K562 (cell line): Measurements from ENCODE around the gene GABBR1. TPM values are rescaled to one million over a fixed set of nuclear protein-coding genes. Genes with fewer than 3 reads are reported as not detected.

Experiments
- ARID3B ChIP-seq: fragments of 250-450 bp; sonication (Bioruptor Pico); IDR thresholded peaks from 2 replicates; pipeline ENCODE4 v1.4.0; 2020; ENCODE audit warnings: borderline replicate concordance
- CBX1 ChIP-seq: sonication (generic); IDR thresholded peaks from 2 replicates; pipeline ENCODE4 v1.6.1; 2016; ENCODE audit warnings: antibody characterized with exemption, low read depth, mild to moderate bottlenecking
- EP300 ChIP-seq: IDR thresholded peaks from 2 replicates; pipeline ENCODE4 v1.6.1; 2012; ENCODE audit warnings: low read length, improper control_type of control experiment
- ESRRB ChIP-seq: fragments of 250-450 bp; sonication (Bioruptor Pico); IDR thresholded peaks from 2 replicates; pipeline ENCODE4 v1.5.0; 2020; ENCODE audit warnings: mild to moderate bottlenecking, moderate library complexity, borderline replicate concordance
- IRF2 ChIP-seq: sonication (generic); formaldehyde crosslinking; IDR thresholded peaks from 2 replicates; pipeline ENCODE4 v1.8.1; 2022; ENCODE audit warnings: mild to moderate bottlenecking, missing genetic modification reagents
- MIER1 ChIP-seq: fragments of 450-650 bp; IDR thresholded peaks from 2 replicates; pipeline ENCODE4 v1.6.1; 2016; ENCODE audit warnings: antibody characterized with exemption, mild to moderate bottlenecking, low read depth
- NFYB ChIP-seq: IDR thresholded peaks from 2 replicates; pipeline ENCODE4 v1.6.1; 2011; ENCODE audit warnings: mild to moderate bottlenecking, moderate library complexity; ENCODE audit not compliant: insufficient read length; ENCODE audit errors: extremely low read depth
- NKRF ChIP-seq: fragments of 450-650 bp; IDR thresholded peaks from 2 replicates; pipeline ENCODE4 v1.6.1; 2016; ENCODE audit warnings: borderline replicate concordance
- PHB ChIP-seq: fragments of 250-450 bp; sonication (Bioruptor Pico); IDR thresholded peaks from 2 replicates; pipeline ENCODE4 v1.5.0; 2021
- PYGO2 ChIP-seq: fragments of 450-650 bp; IDR thresholded peaks from 2 replicates; pipeline ENCODE4 v1.6.1; 2016; ENCODE audit warnings: mild to moderate bottlenecking, missing genetic modification characterization, moderate library complexity, missing compliant biosample characterization
- SIN3B ChIP-seq: fragments of 450-650 bp; IDR thresholded peaks from 2 replicates; pipeline ENCODE4 v1.6.1; 2017; ENCODE audit warnings: low read depth, mild to moderate bottlenecking, moderate library complexity
- SMAD2 ChIP-seq: fragments of 150-350 bp; IDR thresholded peaks from 2 replicates; pipeline ENCODE4 v1.6.1; 2014; ENCODE audit warnings: low read depth, mild to moderate bottlenecking, low read length
- SMARCE1 ChIP-seq: fragments of 450-650 bp; IDR thresholded peaks from 2 replicates; pipeline ENCODE4 v1.7.1; 2016; ENCODE audit warnings: mild to moderate bottlenecking
- SNAPC5 ChIP-seq: fragments of 250-450 bp; sonication (Bioruptor Pico); IDR thresholded peaks from 2 replicates; pipeline ENCODE4 v1.8.0; 2021; ENCODE audit warnings: moderate library complexity, mild to moderate bottlenecking, inconsistent platforms
- SREBF1 ChIP-seq: fragments of 150-350 bp; IDR thresholded peaks from 2 replicates; pipeline ENCODE4 v1.6.1; 2014; ENCODE audit warnings: antibody characterized with exemption, low read depth, low read length, borderline replicate concordance
- TAF15 ChIP-seq: fragments of 200-400 bp; formaldehyde crosslinking; IDR thresholded peaks from 2 replicates; pipeline ENCODE4 v1.6.1; 2017; ENCODE audit warnings: mild to moderate bottlenecking, low read depth, low read length, moderate library complexity
- TRIM24 ChIP-seq, 2 experiments: fragments of 450-650 bp; IDR thresholded peaks; 2 replicates each; pipeline ENCODE4 v1.6.1; 2016
- ZBTB17 ChIP-seq: fragments of 450-650 bp; formaldehyde crosslinking; IDR thresholded peaks from 2 replicates; pipeline ENCODE4 v1.4.0; 2020; ENCODE audit warnings: mild to moderate bottlenecking
- ZNF232 ChIP-seq: sonication (generic); formaldehyde crosslinking; IDR thresholded peaks from 2 replicates; pipeline ENCODE4 v1.8.0; 2022; ENCODE audit warnings: mild to moderate bottlenecking, missing genetic modification reagents
- ZNF507 ChIP-seq: conservative IDR thresholded peaks from 2 replicates; pipeline ENCODE4 v1.6.1; 2017; ENCODE audit warnings: missing genetic modification characterization, missing compliant biosample characterization
- ZNF79 ChIP-seq: fragments of 250-450 bp; sonication (Bioruptor Pico); IDR thresholded peaks from 2 replicates; pipeline ENCODE4 v1.4.0; 2020; ENCODE audit warnings: low read depth, mild to moderate bottlenecking, moderate library complexity
- polyA plus RNA-seq, 8 experiments: library from polyadenylated mRNA; depleted of rRNA in 4 of 8; stranded (reverse) in 5 of 8; unstranded in 3 of 8; fragments of >200 nt; fragmentation: Nextera tagmentation in 2 of 8; fragmentation: Illumina TruSeq in 1 of 8; extraction: Ambion mirVana in 2 of 8; extraction: Trizol in 1 of 8; gene quantifications; 2 replicates each; pipeline versions ENCODE4 v1.2.1 to v1.2.3, GENCODE V29; 2011 to 2014; ENCODE audit warnings: inconsistent platforms in 1 of 8, missing spikeins in 1 of 8
- total RNA-seq, 7 experiments: library from RNA; depleted of rRNA in 6 of 7; stranded (reverse); fragments of >200 nt in 6 of 7; fragmentation: Illumina TruSeq in 2 of 7; extraction: Trizol in 2 of 7; gene quantifications; 2 replicates each; pipeline versions ENCODE4 v1.2.1 to v1.2.3, GENCODE V29; 2011 to 2021; ENCODE audit warnings: low replicate concordance in 1 of 7
- TF ChIP-seq, protein P1 (sequence below): fragments of 450-650 bp; IDR thresholded peaks from 2 replicates; pipeline ENCODE4 v1.6.1; 2016; ENCODE audit warnings: antibody characterized with exemption
- TF ChIP-seq, protein P2 (sequence below): fragments of 250-450 bp; sonication (Bioruptor Pico); IDR thresholded peaks from 2 replicates; pipeline ENCODE4 v1.4.0; 2020

GABBR1 gene
- total and polyA plus RNA-seq, 9 of the 15 experiments (the other 6 are each of a cell fraction or from before 2014, with no cell fraction given), result 2.2 to 48.3 (median 20.8) TPM

DNA sequence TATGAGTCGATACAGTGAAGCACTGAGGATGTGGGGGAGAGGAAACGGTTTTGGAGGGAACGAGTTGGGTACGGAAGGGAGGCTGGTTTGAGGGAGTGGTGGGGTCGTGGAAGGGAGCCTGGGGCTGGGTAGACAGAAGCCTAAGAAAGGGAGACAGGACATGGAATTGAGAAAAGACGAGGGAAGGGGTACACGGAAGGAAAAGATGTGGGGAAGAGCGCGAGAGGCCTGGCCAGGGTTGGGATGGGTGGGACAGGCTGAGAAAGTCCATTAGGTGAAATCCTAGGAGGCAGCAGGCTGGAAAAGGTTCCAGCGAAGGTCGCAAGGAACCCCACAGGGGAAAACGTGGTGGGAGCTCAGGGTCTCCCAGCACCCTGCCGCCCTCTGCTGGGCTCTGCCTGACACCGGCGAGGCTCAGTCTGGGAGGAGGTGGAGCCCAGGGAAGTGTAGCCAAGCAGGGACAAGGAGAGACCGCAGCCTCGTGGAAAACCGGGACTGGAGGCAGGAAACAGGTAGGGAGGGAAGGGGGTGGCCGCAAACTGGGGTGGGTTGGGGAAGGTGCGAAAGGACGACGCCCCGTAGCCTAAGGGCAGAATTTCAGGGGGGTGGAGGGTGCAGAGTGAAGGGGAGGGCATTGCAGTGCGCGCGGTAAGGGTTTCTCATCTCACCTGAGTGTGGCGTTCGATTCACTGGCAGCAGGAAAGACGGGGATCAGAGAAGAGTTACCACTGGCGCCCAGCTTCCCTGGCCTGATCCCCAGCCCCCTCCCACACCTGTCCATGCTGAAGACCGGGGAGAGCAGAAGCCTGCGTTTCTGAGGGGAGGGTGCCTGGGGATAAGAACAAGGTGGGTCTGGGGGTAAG lies 4.3 kb downstream of the GABBR1 start (continued):
- TF ChIP-seq ZNF79 (CRISPR knock-in tag) (no peak), IRF2 (CRISPR knock-in tag) (no peak), ZNF507 (tag) (no peak), SMAD2 (no peak), TRIM24 (IDR thresholded peaks at IDR 0.05) (peak; percentile 28 to 53; a peak in 1 of 4 replicates), CBX1 (no peak; the same call in 1 of the 2 replicates), SMARCE1 (peak; percentile 48; the same call in 1 of the 2 replicates), PYGO2 (tag) (no peak), SREBF1 (no peak), EP300 (0 out of 2 replicates have a peak, but pooled peaks have one; percentile 29), ZNF232 (CRISPR knock-in tag) (no peak), ZBTB17 (CRISPR knock-in tag) (no peak), SNAPC5 (no peak), SIN3B (no peak), ESRRB (CRISPR knock-in tag) (no peak), NKRF (peak; percentile 61), PHB (CRISPR knock-in tag) (no peak), TAF15 (no peak), NFYB (no peak), MIER1 (no peak; the same call in 1 of the 2 replicates), ARID3B (no peak)
- TF ChIP-seq, protein P1, sequence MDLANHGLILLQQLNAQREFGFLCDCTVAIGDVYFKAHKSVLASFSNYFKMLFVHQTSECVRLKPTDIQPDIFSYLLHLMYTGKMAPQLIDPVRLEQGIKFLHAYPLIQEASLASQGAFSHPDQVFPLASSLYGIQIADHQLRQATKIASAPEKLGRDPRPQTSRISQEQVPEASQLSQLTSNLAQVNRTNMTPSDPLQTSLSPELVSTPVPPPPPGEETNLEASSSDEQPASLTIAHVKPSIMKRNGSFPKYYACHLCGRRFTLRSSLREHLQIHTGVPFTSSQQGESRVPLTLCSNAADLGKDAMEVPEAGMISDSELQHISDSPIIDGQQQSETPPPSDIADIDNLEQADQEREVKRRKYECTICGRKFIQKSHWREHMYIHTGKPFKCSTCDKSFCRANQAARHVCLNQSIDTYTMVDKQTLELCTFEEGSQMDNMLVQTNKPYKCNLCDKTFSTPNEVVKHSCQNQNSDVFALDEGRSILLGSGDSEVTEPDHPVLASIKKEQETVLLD, result 0 out of 2 replicates have a peak, but pooled peaks have one; percentile 31
- TF ChIP-seq, protein P2, sequence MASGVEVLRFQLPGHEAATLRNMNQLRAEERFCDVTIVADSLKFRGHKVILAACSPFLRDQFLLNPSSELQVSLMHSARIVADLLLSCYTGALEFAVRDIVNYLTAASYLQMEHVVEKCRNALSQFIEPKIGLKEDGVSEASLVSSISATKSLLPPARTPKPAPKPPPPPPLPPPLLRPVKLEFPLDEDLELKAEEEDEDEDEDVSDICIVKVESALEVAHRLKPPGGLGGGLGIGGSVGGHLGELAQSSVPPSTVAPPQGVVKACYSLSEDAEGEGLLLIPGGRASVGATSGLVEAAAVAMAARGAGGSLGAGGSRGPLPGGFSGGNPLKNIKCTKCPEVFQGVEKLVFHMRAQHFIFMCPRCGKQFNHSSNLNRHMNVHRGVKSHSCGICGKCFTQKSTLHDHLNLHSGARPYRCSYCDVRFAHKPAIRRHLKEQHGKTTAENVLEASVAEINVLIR (CRISPR knock-in tag), result no peak
